IMR-90 (cell line): Measurements from ENCODE around the gene TEX52. TPM values are rescaled to one million over a fixed set of nuclear protein-coding genes. Genes with fewer than 3 reads are reported as not detected.

ENCODE experiments used
- ATAC-seq: fragments of 200-7000 bp; cut with Tn5 transposase; 2 replicates; pipeline ENCODE4 v1.9.1; 2020; ENCODE audit warnings: low read depth, mild to moderate bottlenecking, moderate library complexity
- BruUV-seq: library from RNA; stranded (reverse); fragments of 400-500 nt; replicated peaks from 2 replicates; lab custom pipeline; 2021; lab: Mats Ljungman, UMichigan
- CTCF ChIA-PET: fragments of 300-600 bp; formaldehyde crosslinking; extraction: SDS; loops from one replicate; lab custom pipeline; 2021; ENCODE audit warnings: antibody characterized with exemption; lab: Yijun Ruan, JAX
- POLR2A ChIA-PET: fragments of 300-600 bp; sonication (Branson Sonifier 250); formaldehyde crosslinking; loops from one replicate; lab custom pipeline; 2022; ENCODE audit warnings: antibody characterized with exemption; ENCODE audit not compliant: unreplicated experiment; lab: Charles Lee
- DNase-seq: peaks from one replicate; pipeline ENCODE4 v3.0.0; 2013
- H2AFZ ChIP-seq: replicated peaks from 2 replicates; pipeline ENCODE3; 2013; ENCODE audit warnings: low read length, mild to moderate bottlenecking; ENCODE audit not compliant: poor library complexity
- H2AK5ac ChIP-seq: 2 replicates; pipeline ENCODE4 v1.6.1; 2013; ENCODE audit warnings: low read depth, low read length, inconsistent platforms
- H2AK9ac ChIP-seq: replicated peaks from 2 replicates; pipeline ENCODE3; 2013; ENCODE audit warnings: mild to moderate bottlenecking, low read depth, low read length, moderate library complexity; ENCODE audit not compliant: poor library complexity
- H2BK120ac ChIP-seq: 2 replicates; pipeline ENCODE4 v1.6.1; 2013; ENCODE audit warnings: low read depth, low read length, inconsistent platforms
- H2BK15ac ChIP-seq: 3 replicates; pipeline ENCODE4 v1.6.1; 2013; ENCODE audit warnings: low read depth, low read length, inconsistent platforms
- H2BK20ac ChIP-seq: 2 replicates; pipeline ENCODE4 v1.6.1; 2013; ENCODE audit warnings: low read depth, mild to moderate bottlenecking, inconsistent platforms, low read length, moderate library complexity
- H2BK5ac ChIP-seq: 2 replicates; pipeline ENCODE4 v1.6.1; 2013; ENCODE audit warnings: mild to moderate bottlenecking, low read depth, low read length, inconsistent platforms; ENCODE audit not compliant: poor library complexity, severe bottlenecking
- H3K14ac ChIP-seq: replicated peaks from 2 replicates; pipeline ENCODE4 v1.6.1; 2013; ENCODE audit warnings: low read depth, low read length, inconsistent platforms
- H3K18ac ChIP-seq: 2 replicates; pipeline ENCODE4 v1.6.1; 2013; ENCODE audit warnings: low read depth, low read length, control low read depth
- H3K23ac ChIP-seq: 2 replicates; pipeline ENCODE4 v1.6.1; 2013; ENCODE audit warnings: low read depth, low read length, inconsistent platforms
- H3K27ac ChIP-seq: 2 replicates; pipeline ENCODE4 v1.5.1; 2013; ENCODE audit warnings: mild to moderate bottlenecking, control low read depth, low read length; ENCODE audit not compliant: insufficient read depth
- H3K27me3 ChIP-seq: 2 replicates; pipeline ENCODE4 v1.6.1; 2013; ENCODE audit warnings: low read length; ENCODE audit not compliant: control insufficient read depth, insufficient read depth
- H3K36me3 ChIP-seq: 2 replicates; pipeline ENCODE4 v1.6.1; 2013; ENCODE audit warnings: low read length, mixed read lengths; ENCODE audit not compliant: control insufficient read depth, insufficient read depth
- H3K4ac ChIP-seq: 2 replicates; pipeline ENCODE4 v1.6.1; 2013; ENCODE audit warnings: low read depth, low read length, inconsistent platforms
- H3K4me1 ChIP-seq: 2 replicates; pipeline ENCODE4 v1.6.1; 2013; ENCODE audit warnings: low read length, mixed read lengths; ENCODE audit not compliant: control insufficient read depth, insufficient read depth
- H3K4me2 ChIP-seq: 2 replicates; pipeline ENCODE4 v1.6.1; 2013; ENCODE audit warnings: low read depth, mild to moderate bottlenecking, control low read depth, low read length, moderate library complexity
- H3K4me3 ChIP-seq: 2 replicates; pipeline ENCODE4 v1.5.1; 2013; ENCODE audit warnings: low read depth, mild to moderate bottlenecking, control low read depth, low read length, moderate library complexity; ENCODE audit not compliant: insufficient read depth
- H3K56ac ChIP-seq: 2 replicates; pipeline ENCODE4 v1.6.1; 2013; ENCODE audit warnings: low read length, inconsistent platforms; ENCODE audit not compliant: insufficient read depth; ENCODE audit errors: extremely low read depth
- H3K79me1 ChIP-seq, 2 experiments: 2 replicates each; pipeline ENCODE4 v1.6.1; 2013; ENCODE audit warnings: low read length in 2 of 2, inconsistent platforms in 1 of 2, low read depth in 1 of 2
- H3K9ac ChIP-seq: 2 replicates; pipeline ENCODE4 v1.6.1; 2013; ENCODE audit warnings: low read depth, low read length, control low read depth
- H3K9me1 ChIP-seq: 2 replicates; pipeline ENCODE4 v1.6.1; 2013; ENCODE audit warnings: low read length, inconsistent platforms; ENCODE audit not compliant: insufficient read depth
- H3K9me3 ChIP-seq: 2 replicates; pipeline ENCODE4 v1.6.1; 2013; ENCODE audit warnings: low read length; ENCODE audit not compliant: control insufficient read depth, insufficient read depth
- H4K20me1 ChIP-seq: 2 replicates; pipeline ENCODE4 v1.6.1; 2013; ENCODE audit warnings: low read length, inconsistent platforms; ENCODE audit not compliant: insufficient read depth
- H4K5ac ChIP-seq: 2 replicates; pipeline ENCODE4 v1.6.1; 2013; ENCODE audit warnings: mild to moderate bottlenecking, low read depth, low read length, control low read depth
- H4K8ac ChIP-seq, 2 experiments: 2 replicates each; pipeline ENCODE4 v1.6.1; 2013; ENCODE audit warnings: low read depth in 2 of 2, low read length in 2 of 2, control low read depth in 1 of 2, inconsistent platforms in 1 of 2
- H4K91ac ChIP-seq: 2 replicates; pipeline ENCODE4 v1.6.1; 2013; ENCODE audit warnings: low read depth, low read length, inconsistent platforms; ENCODE audit not compliant: insufficient read depth
- BHLHE40 ChIP-seq: fragments of 150-350 bp; IDR thresholded peaks from 2 replicates; pipeline ENCODE4 v1.6.1; 2016; ENCODE audit warnings: mild to moderate bottlenecking, low read depth, low read length
- CEBPB ChIP-seq: IDR thresholded peaks from 2 replicates; pipeline ENCODE4 v1.6.1; 2012; ENCODE audit warnings: low read depth, low read length, improper control_type of control experiment
- CHD1 ChIP-seq: IDR thresholded peaks from 2 replicates; pipeline ENCODE4 v1.6.1; 2012; ENCODE audit warnings: low read depth, low read length, improper control_type of control experiment
- CTCF ChIP-seq: conservative IDR thresholded peaks from 2 replicates; pipeline ENCODE4 v1.5.1; 2012; ENCODE audit warnings: mild to moderate bottlenecking, low read depth, low read length, improper control_type of control experiment
- ELK1 ChIP-seq: fragments of 150-350 bp; IDR thresholded peaks from 2 replicates; pipeline ENCODE4 v1.6.1; 2016; ENCODE audit warnings: low read depth, mild to moderate bottlenecking, low read length, moderate library complexity, borderline replicate concordance
- FOS ChIP-seq: fragments of 150-350 bp; IDR thresholded peaks from 2 replicates; pipeline ENCODE4 v1.6.1; 2016; ENCODE audit warnings: low read depth, low read length
- MAFK ChIP-seq: IDR thresholded peaks from 2 replicates; pipeline ENCODE4 v1.6.1; 2012; ENCODE audit warnings: low read depth, low read length, improper control_type of control experiment
- MAZ ChIP-seq: IDR thresholded peaks from 2 replicates; pipeline ENCODE4 v1.6.1; 2012; ENCODE audit warnings: low read depth, mild to moderate bottlenecking, low read length, improper control_type of control experiment, moderate library complexity, borderline replicate concordance
- MXI1 ChIP-seq: IDR thresholded peaks from 2 replicates; pipeline ENCODE4 v1.6.1; 2012; ENCODE audit warnings: low read depth, mild to moderate bottlenecking, low read length, moderate library complexity, borderline replicate concordance
- NFE2L2 ChIP-seq: fragments of 150-350 bp; IDR thresholded peaks from 2 replicates; pipeline ENCODE4 v1.6.1; 2016; ENCODE audit warnings: low read depth, mild to moderate bottlenecking, low read length
- POLR2A ChIP-seq: IDR thresholded peaks from 2 replicates; pipeline ENCODE4 v1.6.1; 2012; ENCODE audit warnings: mild to moderate bottlenecking, low read depth, low read length
- RAD21 ChIP-seq: IDR thresholded peaks from 2 replicates; pipeline ENCODE4 v1.6.1; 2012; ENCODE audit warnings: low read length, improper control_type of control experiment
- RCOR1 ChIP-seq: IDR thresholded peaks from 2 replicates; pipeline ENCODE4 v1.6.1; 2012; ENCODE audit warnings: mild to moderate bottlenecking, low read length, improper control_type of control experiment; ENCODE audit not compliant: insufficient replicate concordance
- RFX5 ChIP-seq: IDR thresholded peaks from 2 replicates; pipeline ENCODE4 v1.8.0; 2012; ENCODE audit warnings: low read depth, mild to moderate bottlenecking, low read length, moderate library complexity
- SMC3 ChIP-seq: fragments of 150-350 bp; IDR thresholded peaks from 2 replicates; pipeline ENCODE4 v1.6.1; 2016; ENCODE audit warnings: low read depth, mild to moderate bottlenecking, antibody characterized with exemption, low read length, moderate library complexity
- USF2 ChIP-seq: fragments of 150-350 bp; IDR thresholded peaks from 2 replicates; pipeline ENCODE4 v1.6.1; 2017; ENCODE audit warnings: mild to moderate bottlenecking, antibody characterized with exemption, low read length, low read depth
- WGBS, 2 experiments: methylation state at CpG; one replicate each; pipeline versions ENCODE4 v1.1.5 to v1.1.7; 2013; ENCODE audit warnings: missing lambda C conversion rate in 2 of 2; ENCODE audit not compliant: insufficient read length in 1 of 2; ENCODE audit errors: extremely low coverage in 2 of 2; 5-methylcytosine and 5-hydroxymethylcytosine counted together
- dilution Hi-C: fragments of 300-500 bp; cut with HindIII; formaldehyde crosslinking; loops from one replicate; pipeline ENCODE4 v1.14.3; 2018; ENCODE audit warnings: low sequenced_read_pairs; ENCODE audit not compliant: unreplicated experiment
- in situ Hi-C: fragments of 300-500 bp; cut with MboI; formaldehyde crosslinking; loops from 3 replicates; pipeline ENCODE4 v1.14.3; 2019; ENCODE audit warnings: low sequenced_read_pairs, inconsistent platforms, mixed read lengths
- intact Hi-C: fragments of 100-400 bp; cut with micrococcal nuclease; formaldehyde crosslinking; loops from 2 replicates; pipeline ENCODE4 v1.10.0; 2022
- polyA plus RNA-seq, 3 experiments: library from polyadenylated mRNA; depleted of rRNA; stranded (reverse); fragments of >200 nt; gene quantifications; 2 replicates each; pipeline ENCODE4 v1.2.3, GENCODE V29; 2012; ENCODE audit warnings: low replicate concordance in 1 of 3
- total RNA-seq: library from RNA; depleted of rRNA; stranded (reverse); fragments of >200 nt; gene quantifications from 2 replicates; pipeline ENCODE4 v1.2.3, GENCODE V29; 2012

Gene TEX52
- total and polyA plus RNA-seq, 2 of the 4 experiments (the other 2 are of a cell fraction): not detected

DNA sequence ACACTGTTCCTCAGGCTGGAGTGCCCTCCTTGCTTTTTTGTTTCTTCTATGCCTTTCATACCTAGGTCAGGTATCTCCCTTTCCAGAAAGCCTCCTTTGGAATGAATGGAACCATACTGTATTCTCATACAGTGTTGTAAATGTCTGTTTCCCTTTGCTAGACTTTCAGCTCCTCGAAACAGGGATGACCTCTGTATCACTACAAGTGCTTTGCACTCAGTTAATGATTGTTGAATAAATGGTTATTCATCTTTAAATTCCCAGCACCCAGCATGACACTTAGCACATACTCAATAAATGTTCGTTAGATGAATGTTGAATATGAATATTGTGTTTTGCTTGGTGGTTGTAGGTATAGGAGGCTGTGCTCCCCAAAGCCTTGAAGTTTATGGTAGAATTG is 28.0 kb upstream of the TEX52 start:
- Histone ChIP-seq H3K56ac (no peak overlapping the region), H4K20me1 (no peaks in the 10 kb centered on the region), H2BK120ac (no peak overlapping the region), H3K27me3 (no peaks in the 10 kb centered on the region), H2BK20ac (no peak overlapping the region), H3K4ac (no peak overlapping the region), H3K4me2 (no peak overlapping the region), H3K18ac (no peak overlapping the region), H2BK15ac (no peak overlapping the region), H4K8ac (no peak overlapping the region), H3K9ac (no peak overlapping the region), H3K36me3 (peaks cover 7% of the 10 kb centered on the region), H3K23ac (no peak overlapping the region), H3K14ac (no peak overlapping the region), H3K27ac (no peak overlapping the region), H4K5ac (no peak overlapping the region), H3K4me3 (no peak overlapping the region), H3K4me1 (no peaks in the 10 kb centered on the region), H3K79me1 (peaks cover 14 to 37% of the 10 kb centered on the region in 2 experiments), H2AFZ (no peak overlapping the region), H2AK9ac (no peak overlapping the region), H4K91ac (no peak overlapping the region), H2BK5ac (no peak overlapping the region), H3K9me1 (peaks cover 7% of the 10 kb centered on the region), H2AK5ac (no peak overlapping the region), H3K9me3 (no peaks in the 10 kb centered on the region)
- dilution Hi-C loops: no loop called here
- POLR2A ChIA-PET: no interaction called here
- BruUV-seq: no TSS peak
- no peak for ATAC-seq
- in situ Hi-C loops: no loop called here
- CTCF ChIA-PET: interaction anchor here (1.2 kb wide), 1 partner anchor 149 kb away, joined by 5 read pairs; no protein-coding TSS in a partner anchor
- TF ChIP-seq RAD21: no peak
- TF ChIP-seq MAFK: no peak
- TF ChIP-seq CEBPB: no peak
- TF ChIP-seq USF2: no peak
- TF ChIP-seq FOS: no peak
- TF ChIP-seq RCOR1: no peak
- TF ChIP-seq POLR2A: no peak
- no peak for TF ChIP-seq SMC3
- no peak for TF ChIP-seq BHLHE40
- no peak for TF ChIP-seq RFX5
- TF ChIP-seq NFE2L2: no peak
- no peak for TF ChIP-seq MAZ
- no peak for TF ChIP-seq ELK1
- TF ChIP-seq CHD1: no peak
- no peak for TF ChIP-seq MXI1
- no peak for TF ChIP-seq CTCF
- intact Hi-C loops: no loop called here
- DNase-seq: no peak
- no CpG with 5 or more reads among the region's 2 CpGs for WGBS, 2 experiments
